T-helper 1 cell (primary cell): Measurements from ENCODE around the gene ZNF823.
"Not testable (repeated sequence)": the region's sequence is repeated elsewhere in the genome, so short reads cannot be mapped to it uniquely, and the experiment has no call there.

Experiments
- DNase-seq, 5 donors: peaks; one replicate each; pipeline ENCODE4 v3.0.0-alpha.2; 2012 to 2020

The ZNF823 gene

GRCh38 chr19:11676661-11677600, 61.8 kb downstream of the ZNF823 start:
- DNase-seq, result not testable (repeated sequence)

GRCh38 chr19:11675569-11675968, 63.2 kb downstream of the ZNF823 start:
- no peak for DNase-seq

GRCh38 chr19:11674067-11674492, 64.7 kb downstream of the ZNF823 start:
- DNase-seq, result no peak

GRCh38 chr19:11673608-11674041, 65.1 kb downstream of the ZNF823 start:
- no peak for DNase-seq
